Measurements from ENCODE around the gene RELN.
A peak's percentile ranks its signal among the peaks of the same experiment; 100 is the strongest.
"Not testable (repeated sequence)": the region's sequence is repeated elsewhere in the genome, so short reads cannot be mapped to it uniquely, and the experiment has no call there.

Gene RELN

GRCh38 chr7:103787041-103787440 is 202.4 kb downstream of the RELN start:
- DNase-seq (ENCODE audit: low read depth), result not testable (repeated sequence)

- no peak for DNase-seq (ENCODE audit: low read depth)
These were observed 204.7 kb downstream of the RELN start for GRCh38 chr7:103784646-103785286.

- DNase-seq (ENCODE audit: low read depth), result no peak
These were observed 208.0 kb downstream of the RELN start for GRCh38 chr7:103781409-103781808.

DNA sequence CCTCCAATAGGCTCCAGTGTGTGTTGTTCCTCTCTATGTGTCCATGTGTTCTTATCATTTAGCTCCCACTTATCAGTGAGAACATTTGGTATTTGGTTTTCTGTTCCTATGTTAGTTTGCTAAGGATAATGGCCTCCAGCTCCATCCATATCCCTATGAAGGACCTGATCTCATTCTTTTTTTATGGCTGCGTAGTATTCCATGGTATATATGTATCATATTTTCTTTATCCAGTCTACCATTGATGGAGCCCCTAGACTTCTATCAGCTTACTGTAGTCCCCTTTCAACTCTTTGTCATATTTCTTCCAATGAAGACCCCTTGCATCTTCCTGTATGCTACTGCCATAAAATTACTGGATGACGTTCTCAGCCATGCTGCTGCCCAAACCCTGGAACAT is 208.9 kb downstream of the RELN start:
- DNase-seq (ENCODE audit: low read depth), result not testable (repeated sequence)

GRCh38 chr7:103777440-103777839 is 212.0 kb downstream of the RELN start:
- no peak for DNase-seq (ENCODE audit: low read depth)

DNA sequence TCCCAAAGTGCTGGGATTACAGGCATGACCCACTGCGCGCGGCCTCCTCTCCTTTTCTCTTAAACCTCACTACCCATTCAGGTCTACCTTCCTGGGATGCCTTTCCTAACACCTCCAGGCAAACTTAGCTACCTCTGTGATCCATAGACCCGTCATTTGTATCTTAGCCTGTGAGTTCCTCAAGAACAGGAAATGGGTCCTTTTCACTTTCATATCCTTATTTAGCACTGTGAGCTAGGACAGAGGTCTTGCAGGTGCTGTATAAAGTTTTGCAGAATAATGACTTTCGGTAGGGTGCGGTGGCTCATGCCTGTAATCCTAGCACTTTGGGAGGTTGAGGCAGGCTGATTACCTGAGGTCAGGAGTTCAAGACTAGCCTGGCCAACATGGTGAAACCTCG is 215.7 kb downstream of the RELN start:
- DNase-seq (ENCODE audit: low read depth), result no peak

GRCh38 chr7:103772171-103772773 is 217.2 kb downstream of the RELN start:
- no peak for DNase-seq (ENCODE audit: low read depth)

DNA sequence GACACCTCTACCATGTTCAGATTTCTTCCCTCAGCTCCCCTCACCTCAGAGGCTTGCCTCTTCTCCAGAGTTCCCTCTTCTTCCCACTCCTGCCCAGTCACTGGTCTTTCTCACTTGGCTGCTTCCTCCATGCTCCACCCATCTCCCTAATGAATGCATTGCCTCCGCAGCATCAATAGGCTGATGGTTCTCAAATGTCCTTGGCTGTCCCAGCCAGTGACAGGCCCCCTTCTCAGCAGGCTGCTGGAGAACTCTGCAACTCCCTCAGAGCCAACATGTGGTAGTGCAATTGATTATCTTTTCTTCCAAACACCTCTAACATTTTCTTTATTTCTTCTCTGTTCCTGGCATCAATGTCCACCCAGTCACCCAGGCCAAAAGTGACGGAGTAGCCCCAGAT is 218.2 kb downstream of the RELN start:
- no peak for DNase-seq (ENCODE audit: low read depth)

- no peak for DNase-seq (ENCODE audit: low read depth)
These were observed 222.8 kb downstream of the RELN start for GRCh38 chr7:103766660-103767059.

- no peak for DNase-seq (ENCODE audit: low read depth)
These were observed 223.6 kb downstream of the RELN start for GRCh38 chr7:103765901-103766300.

DNA sequence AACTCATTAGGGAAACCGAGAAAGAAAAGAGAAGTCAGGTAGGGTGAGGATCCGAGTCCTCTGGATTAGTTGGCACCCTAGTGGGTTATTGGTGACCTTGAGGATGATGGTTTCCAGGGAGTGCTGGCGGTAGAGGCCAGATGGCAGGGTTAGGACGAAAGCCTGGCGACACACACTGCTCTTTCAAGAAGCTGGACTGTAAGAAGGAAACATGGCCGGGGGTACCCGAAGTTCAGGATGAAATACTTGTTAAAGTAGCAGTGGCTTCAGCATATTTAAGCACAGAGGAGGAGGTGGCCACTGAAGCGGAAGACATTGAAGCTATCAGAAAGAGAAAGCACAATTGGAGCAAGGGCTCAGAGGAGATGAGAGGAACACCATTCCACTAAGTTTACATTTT is 224.6 kb downstream of the RELN start:
- no peak for DNase-seq (ENCODE audit: low read depth)

DNA sequence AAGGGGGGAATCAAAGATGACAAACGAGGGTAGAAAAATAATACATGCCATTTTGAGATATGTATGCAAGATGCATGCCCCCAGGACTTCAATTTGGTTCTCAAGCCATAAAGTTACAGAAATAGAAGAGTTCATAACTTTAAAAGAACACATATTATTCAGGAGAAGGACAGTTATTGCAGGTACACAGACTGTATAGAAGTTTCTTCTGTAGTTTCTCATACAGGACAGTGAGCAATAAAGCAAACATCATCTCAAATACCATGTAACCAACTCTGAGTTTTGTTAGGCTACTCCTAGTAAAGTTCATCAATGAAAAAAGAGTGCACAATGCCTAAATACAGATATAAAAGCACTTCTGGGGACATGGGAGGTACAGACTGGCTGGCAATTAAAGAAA is 226.6 kb downstream of the RELN start:
- no peak for DNase-seq (ENCODE audit: low read depth)

GRCh38 chr7:103762065-103762760 is 227.2 kb downstream of the RELN start:
- DNase-seq (ENCODE audit: low read depth), result no peak

DNA sequence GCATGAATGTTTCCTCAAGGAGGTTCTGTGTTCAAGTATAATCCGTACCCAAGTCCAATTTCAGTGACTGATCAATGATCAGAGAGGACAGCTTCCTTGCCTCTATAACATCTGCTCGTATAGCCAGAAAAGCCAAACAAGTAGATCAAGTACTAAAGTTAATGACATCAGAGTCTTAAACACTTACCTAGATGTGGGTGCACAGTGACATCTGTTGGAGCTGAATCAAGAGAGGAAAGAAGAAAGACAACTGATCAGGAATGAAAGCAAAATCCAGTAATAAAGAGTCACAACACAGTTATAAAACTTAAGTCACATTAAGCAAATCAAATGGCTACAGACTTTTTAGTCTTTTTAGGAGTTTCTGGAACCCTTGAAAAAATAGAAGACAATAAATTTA is 236.5 kb downstream of the RELN start:
- DNase-seq (ENCODE audit: low read depth), result peak; percentile 6

DNA sequence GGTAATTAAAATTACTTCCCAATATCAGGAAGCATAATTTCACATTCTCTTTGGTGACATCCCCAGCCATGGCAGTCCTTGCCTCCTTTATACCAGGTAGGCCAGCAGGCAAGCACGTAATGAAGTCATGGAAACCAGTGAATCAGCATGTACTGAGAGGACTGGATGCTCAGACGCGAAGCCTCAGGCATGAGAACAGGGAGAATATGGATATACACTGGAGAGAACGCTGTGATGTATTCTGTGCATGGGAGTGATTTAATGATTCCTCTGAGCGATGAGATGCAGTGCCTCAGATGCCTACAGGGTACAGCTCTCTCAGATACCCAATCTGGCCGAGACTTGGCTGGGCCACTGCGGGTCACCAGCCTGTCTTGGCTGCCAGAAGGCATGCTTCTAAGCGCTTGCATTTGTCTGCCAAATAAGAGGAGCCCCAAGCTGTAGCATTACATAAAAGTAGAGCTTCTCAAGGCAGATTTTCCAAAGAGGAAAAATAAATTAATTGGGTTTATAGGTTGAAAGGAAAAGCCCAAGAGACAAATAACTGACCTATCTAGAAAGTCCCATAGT is 238.1 kb downstream of the RELN start:
- DNase-seq (ENCODE audit: low read depth), result no peak

DNA sequence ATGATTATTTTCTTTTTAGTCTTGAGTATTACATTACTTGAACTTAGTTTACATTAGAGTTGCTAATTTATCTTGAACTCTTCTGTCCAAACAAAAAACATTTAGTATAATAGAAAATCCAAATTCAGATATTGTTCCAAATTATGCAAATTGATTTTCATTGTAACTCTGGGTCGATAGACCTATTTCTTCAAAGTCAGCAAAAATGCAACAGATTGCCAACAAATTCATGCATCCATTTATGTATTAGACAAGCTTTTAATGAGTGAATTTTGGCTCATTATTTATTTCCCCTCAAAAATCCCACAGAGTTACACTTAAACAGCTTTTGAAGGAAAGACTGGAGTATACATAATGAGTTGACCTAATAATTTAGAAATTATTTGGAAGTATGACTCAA is 240.8 kb downstream of the RELN start:
- DNase-seq (ENCODE audit: low read depth), result no peak

GRCh38 chr7:103735377-103735776 is 254.1 kb downstream of the RELN start:
- DNase-seq (ENCODE audit: low read depth), result no peak

GRCh38 chr7:103731169-103731568 is 258.3 kb downstream of the RELN start:
- DNase-seq (ENCODE audit: low read depth), result no peak

GRCh38 chr7:103729026-103729425 is 260.4 kb downstream of the RELN start:
- no peak for DNase-seq (ENCODE audit: low read depth)

DNA sequence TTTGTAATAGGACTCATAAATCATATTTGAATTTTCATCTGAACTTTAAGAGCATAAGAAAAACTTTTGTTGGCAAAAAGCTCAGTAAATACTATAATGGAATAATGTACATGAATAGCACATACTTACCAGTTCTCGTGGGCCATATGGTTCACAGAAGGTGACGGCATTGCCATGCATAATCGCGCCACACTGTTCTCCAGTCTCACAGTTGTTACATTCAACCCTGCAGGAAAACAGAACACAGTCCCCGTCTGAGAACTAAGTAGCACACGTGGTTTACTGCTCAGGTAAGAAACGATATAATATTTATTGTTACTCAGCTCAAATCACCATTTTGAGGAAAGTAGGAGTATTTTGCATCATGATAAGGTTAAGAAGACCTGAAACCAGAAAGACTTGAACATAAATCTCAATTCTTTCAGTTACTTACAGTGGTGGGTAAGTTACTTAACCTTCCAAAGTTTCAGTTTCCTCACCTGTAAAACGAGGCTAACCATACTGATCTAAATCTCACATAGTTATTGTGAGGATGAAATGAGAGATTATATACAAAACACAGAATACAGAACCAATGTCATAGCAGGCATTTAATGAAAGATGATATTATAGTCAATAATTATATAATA is 261.4 kb downstream of the RELN start:
- no peak for DNase-seq (ENCODE audit: low read depth)

- no peak for DNase-seq (ENCODE audit: low read depth)
These were observed 270.4 kb downstream of the RELN start for GRCh38 chr7:103719070-103719469.

DNA sequence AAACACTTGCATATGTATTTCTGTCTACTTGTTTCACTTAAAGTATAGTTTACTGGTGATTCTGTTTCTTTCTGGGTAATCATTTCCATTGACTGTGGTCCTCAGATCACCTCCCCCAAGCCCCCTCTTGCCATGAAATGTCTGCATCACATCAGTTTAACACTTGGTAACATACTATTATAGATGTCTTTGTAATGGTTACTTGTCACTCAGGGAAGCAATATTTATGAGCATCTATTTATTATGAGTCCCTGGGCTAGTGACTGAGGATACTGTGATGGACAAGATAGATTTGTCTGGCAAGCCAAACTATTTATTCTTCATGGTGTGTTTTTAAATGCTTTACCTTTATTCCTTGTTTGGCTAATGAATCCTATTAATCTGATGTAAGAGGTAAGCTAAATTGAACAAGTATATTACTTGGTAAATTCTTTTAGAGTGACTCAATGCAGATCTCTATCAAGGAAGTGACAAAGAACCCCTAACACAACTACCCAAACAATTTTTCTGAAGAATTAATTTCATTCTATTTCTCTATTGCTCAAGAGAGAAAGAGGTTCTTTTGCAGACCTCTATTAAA is 270.9 kb downstream of the RELN start:
- no peak for DNase-seq (ENCODE audit: low read depth)

Data from GM04504 (cell line).